ENCODE results near the gene ASB3. TPM values are rescaled to one million over a fixed set of nuclear protein-coding genes. Genes with fewer than 3 reads are reported as not detected.
"Not testable (repeated sequence)": the region's sequence is repeated elsewhere in the genome, so short reads cannot be mapped to it uniquely, and the experiment has no call there.

The ASB3 gene
- polyA plus RNA-seq, 10 donors: 8.8 to 17.3 (median 12.8) TPM

DNA sequence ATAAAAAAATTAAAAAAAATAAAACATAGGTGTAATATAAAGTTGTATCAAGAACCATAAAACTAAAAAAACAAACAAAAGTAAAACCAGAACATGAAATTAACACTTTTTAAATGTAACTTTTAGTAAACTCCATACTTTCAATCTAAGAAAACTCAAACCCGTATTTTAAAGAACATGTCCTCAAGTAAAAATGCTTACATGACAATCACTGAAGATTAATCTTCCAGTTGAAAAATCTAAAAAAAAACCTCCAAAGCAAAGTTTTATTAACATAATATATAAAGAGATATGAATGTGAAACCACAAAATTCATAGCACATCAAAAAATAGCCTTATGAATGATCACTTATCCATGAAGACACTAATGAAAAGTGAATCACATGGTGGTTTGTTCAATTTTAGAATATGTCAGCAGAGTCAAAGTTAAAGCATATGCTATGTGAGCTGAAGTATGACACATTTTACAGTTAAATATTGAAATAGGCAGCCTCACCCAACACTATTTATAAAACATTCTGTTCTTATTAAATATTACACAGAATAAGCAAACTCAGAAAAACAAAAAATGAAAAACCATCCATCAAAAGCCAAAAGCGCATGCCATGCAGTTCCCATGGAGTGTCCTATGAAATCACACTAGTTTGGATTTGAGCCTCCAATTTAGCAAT lies 42.2 kb downstream of the ASB3 start:
- no peak for DNase-seq

DNA sequence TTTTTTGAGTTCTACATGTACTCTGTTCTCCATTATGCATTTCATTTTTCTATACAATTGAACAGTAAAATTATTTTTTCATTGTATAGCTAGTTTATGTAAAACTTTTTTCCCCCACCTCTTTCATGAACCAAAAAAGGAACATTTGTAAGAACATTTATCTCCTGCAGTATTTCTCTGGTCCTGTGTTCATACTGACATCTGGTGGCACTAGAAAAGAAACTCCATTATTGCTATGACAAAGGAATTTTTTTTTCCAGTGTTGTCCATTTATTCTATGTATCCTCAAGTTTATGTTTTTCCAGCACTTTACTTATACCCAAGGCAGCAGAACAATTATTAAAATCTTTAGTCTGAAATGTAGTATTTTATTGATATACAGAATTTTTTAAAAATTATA lies 46.6 kb downstream of the ASB3 start:
- DNase-seq: peak in 2 of 3 donors; percentile 10 to 43

DNA sequence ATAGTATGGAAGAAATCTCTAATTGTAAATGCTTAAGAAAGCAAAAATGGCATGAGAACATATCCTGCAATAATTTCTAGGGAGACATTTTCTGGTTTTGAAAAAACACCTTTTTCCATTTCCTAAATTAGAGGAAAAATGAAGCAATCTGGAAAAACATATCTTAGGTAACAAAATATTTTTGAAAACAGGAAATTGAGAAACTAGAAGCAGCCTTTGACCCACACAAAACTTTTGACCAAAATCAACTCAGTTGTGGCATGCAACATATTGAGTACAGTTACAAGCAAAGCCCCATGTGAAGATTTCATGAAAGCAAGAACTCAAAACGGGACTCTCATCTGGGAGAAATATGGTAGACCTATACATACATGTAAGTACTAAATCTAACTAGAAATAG lies 47.7 kb downstream of the ASB3 start:
- DNase-seq: no peak

DNA sequence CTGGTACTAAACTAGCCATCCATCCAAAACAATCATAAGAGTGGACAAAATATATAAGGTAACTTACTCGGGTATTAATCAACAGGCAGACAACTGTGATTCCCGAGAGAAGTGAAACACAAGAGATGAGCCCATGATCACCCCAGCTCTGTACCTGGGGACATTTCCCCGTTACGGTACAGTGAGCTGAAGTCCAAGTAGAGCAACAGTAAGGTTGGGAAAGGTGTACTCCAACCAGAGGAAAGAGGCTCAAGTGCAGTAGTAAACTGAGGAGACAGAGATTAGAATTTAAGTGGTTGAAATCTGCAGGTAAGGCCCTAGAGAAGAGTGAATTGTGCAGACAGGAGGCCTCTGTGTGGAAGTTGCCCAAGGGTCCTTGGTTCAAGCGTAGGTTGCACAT lies 49.7 kb downstream of the ASB3 start:
- no peak for DNase-seq

DNA sequence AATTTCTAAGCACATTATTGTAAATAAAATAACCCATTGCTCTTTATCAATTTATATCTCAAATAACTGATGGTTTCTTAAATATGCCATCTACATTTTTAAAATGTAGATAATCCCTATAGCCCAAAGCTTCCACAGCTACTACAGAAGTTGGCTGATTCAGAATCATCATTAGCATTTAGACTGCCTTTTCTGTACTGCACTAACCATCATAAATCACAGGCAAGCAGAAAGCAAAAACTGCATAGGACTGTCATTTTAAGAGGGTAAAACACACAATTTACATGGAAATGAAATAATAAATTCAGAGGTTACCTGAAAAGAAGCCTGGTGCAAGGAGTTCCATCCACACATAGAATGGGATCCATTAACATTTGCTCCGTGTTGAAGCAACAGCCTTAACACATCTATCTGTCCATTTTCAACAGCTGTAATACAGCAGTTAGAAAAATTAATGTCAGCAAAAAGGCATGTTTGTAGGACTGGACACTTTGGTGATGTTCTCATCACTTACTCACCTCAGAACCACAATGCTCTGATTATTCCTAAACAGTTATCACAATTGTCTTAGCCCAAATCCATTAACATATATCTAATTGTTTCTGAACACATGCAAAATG lies 57.5 kb downstream of the ASB3 start:
- no peak for DNase-seq

DNA sequence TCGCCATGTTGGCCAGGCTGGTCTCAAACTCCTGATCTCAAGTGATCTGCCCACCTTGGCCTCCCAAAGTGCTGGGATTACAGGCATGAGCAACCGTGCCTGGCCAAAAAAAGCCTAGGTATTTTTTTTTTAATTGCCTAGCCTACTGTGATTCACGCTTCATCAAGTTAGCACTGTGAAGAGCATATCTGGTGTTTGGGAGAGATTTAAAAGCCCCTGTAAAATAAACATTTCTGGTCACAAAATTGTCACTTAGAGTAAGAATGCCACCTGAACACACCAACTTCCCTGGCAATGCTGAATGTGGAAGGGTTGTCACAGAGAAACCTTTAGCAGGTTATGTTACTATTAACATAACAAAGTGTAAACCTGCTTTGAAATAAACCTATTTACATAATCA lies 58.8 kb downstream of the ASB3 start:
- no peak for DNase-seq

DNA sequence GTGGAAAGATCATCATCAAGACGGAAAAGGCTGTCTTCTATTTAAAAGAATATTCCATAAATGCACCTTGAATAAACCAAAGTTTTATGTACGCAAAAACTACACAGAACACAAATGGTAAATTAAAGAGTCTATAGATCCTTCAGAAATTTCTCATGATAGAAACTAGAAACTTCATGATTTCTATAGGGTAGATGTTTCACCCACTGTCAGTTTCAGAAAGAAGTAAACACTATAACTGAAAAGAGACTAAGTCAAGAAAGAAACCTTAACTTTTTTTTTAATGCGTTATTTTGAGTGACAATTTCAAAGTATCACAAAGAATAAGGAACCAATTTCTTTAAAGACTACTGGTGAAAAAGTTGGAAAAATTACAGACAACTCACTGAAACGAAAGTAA lies 61.1 kb downstream of the ASB3 start:
- no peak for DNase-seq

DNA sequence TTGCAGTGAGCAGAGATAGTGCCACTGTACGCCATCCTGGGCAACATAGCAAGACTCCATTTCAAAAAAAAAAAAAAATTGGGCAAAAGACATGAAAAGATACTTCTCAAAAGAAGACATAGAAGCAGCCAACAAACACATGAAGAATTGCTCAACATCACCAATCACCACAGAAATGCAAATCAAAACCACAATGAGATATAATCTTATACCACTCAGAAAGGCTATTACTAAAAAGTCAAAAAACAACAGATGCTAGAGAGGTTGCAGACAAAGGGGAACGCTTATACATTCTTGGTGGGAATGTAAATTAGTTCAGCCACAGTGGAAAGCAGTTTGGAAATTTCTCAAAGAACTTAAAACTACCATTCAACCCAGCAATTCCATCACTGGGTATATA lies 62.2 kb downstream of the ASB3 start:
- peak in 1 of 3 donors; percentile 8 for DNase-seq

DNA sequence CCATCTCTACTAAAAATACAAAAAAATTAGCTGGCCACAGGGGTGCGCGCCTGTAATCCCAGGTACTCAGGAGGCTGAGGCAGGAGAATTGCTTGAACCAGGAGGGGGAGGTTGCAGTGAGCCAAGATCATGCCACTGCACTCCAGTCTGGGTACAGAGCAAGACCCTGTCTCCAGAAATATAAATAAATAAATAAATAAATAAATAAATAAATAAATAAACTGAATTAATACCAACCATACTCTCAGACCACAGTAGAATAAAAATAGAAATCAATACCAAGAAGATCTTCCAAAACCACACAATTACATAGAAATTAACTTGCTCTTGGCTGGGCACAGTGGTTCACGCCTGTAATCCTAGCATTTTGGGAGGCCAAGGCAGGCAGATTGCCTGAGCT lies 65.8 kb downstream of the ASB3 start:
- DNase-seq: not testable (repeated sequence)

DNA sequence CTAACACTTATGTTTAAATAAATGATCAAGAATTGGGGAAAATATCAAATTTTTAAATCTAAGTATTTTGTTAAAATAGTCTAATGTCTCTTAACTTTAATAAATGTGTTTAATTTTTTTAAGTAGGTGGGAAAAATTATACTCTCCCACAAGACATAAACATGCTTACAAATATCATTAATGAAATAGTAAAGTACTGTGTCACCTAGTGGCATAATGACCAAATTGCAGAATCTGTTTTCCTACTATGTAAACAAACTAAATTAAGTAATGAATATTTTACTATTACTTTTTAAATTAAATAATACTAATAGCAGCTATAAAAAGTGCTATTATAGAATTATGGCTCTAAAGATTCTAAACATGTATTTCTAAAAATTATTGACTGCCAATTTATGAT lies 71.2 kb downstream of the ASB3 start:
- DNase-seq: peak in 1 of 3 donors; percentile 9

DNA sequence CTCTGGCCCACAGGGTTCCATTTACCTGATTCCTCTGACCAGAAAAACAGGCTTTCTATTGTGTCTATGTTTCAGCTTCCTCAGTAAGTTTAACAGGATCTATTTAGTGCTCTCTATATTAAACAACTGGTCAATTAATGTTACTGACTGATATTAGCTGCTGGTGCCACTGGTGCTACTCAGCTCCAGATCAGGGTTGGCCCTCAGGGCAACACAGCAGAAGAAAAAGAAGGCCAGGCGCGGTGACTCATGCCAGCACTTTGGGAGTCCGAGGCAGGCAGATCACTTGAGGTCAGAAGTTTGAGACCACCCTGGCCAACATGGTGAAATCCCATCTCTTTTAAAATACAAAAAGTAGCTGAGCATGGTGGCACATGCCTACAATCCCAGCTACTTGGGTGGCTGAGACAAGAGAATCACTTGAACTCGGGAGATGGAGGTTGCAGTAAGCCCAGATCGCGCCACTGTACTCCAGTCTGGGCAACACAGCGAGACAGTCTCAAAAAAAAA lies 75.4 kb downstream of the ASB3 start:
- no peak for DNase-seq

DNA sequence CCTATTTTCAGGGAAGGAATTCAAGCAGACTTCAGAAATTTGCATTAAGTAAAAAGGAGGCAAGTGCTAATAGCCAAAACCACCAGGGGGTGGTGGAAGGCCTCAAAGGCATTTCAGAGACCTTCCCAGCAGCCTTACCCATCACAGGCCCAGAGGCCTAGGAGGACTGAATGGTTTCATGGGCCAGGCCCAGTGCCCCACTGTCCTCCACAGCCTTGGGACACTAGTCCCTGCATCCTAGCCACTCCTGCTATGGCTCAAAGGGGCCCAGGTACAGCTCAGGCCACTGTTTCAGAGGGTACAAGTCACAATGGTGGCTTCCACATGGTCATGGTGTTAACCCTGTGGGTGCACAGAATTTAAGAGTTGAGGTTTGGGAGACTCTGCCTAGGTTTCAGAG lies 77.8 kb downstream of the ASB3 start:
- no peak for DNase-seq

DNA sequence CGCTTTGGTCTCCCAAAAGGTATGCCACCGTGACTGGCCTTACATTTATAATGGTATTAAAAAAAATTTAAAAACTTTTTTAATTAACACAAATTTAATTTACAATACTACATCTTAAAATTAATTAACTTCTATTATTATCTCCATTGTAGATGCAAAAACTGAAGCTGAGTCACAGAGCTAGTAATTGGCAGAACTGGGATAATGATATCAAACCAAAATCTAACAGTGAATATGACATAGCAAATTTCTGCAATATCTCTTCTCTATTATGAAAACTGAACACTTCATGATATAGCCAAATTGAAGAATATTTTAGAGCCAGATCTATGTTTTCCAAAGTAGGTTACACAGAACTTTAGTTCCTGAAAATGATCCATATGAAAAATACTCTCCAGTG lies 85.5 kb downstream of the ASB3 start:
- no peak for DNase-seq

DNA sequence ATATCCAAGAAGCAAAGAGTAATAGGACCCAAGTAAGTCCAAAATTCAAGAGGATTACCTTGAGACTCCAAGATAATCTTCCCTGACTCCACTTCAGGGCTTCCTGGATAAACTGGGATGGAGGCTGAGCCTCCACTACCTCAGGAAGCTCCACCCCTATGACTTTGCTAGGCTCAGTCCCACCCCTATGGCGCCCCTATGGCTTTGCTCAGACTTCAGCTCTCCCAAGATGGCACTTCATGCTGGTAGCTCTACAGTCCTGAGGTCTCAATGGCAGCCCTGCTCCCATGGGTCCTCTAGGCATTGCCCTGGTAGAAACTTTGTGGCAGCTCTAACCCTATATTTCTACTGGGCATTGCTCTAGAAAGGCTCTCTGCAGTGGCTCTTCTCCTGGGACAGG lies 89.1 kb downstream of the ASB3 start:
- DNase-seq: no peak

DNA sequence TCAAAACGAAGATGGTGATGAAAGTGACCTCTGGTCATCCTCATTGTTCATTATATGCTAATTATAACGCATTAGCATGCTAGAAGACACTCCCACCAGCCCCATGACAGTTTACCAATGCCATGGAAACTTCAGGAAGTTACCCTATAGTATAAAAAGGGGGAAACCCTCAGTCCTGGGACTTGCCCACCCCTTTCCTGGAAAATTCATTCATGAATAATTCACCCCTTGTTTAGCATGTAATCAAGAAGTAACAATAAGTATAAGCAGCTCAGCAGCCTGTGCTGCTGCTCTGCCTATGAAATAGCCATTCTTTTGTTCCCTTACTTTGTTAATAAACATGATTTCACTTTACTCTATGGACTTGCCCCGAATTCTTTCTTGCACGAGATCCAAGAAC lies 89.7 kb downstream of the ASB3 start:
- no peak for DNase-seq

DNA sequence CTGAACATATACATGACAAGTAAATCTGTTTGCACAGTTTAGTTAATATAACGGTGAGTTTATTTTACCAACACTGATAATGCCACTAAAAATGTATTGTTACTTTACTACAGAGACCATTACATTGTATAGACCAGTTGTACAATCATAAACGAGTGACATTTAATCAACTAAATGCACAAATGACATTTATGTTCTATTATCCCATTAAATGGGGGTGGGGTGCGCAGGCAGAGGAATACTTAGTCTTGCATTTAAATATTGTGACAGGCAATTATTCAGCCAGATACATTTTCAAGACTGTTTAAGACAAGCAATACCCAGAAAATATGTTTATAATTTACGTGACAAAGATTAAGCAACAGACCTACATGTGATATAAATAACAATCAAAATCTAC lies 91.2 kb downstream of the ASB3 start:
- DNase-seq: no peak

DNA sequence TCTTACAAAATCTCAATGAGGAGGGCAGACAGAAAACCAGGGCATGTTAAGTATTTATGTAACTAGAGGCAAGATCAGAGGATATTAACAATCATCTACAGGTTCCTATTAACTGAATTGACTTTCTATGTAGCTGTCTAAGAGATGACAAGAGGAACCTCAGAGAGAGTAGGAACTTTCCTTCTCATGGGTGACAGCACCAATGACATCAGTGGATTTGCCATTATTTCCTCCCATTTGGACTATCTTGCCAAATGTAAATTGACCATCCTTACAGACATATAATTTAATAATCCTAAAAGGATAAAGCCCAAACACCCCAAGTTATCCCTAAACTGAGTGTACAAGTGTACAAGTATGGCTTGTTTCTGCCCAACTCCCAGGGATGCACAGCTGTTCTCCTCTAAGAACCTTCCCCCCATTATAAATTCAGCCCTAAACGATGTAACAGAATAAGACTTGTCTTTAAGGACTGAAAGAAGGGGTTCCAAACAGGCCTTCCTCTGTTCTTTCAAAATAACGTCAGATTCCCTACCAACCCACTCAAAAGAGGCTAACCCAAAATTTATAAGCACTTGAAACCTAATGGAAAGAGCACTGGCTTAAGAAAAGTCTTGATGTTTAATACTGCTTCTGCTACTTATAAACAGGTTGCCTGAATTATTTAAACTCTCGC lies 92.5 kb downstream of the ASB3 start:
- no peak for DNase-seq

DNA sequence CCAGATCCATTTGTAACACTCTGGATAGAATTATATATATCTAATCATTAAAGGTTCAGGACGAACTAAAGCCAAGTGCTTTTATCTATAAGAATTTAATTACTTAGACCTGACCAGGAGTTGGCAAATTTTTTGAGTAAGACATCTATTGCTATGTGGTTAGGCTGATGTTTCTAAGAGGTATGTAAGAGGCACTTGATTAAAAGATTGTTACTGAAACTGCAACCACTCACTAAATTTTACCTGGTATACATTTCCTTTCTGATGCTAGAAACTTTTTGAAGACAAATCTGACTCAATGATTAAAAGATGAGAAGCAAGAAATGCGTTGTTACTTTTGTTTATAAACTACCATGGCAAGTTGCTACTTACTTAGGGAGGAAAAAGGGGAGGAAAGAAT lies 95.9 kb downstream of the ASB3 start:
- no peak for DNase-seq

DNA sequence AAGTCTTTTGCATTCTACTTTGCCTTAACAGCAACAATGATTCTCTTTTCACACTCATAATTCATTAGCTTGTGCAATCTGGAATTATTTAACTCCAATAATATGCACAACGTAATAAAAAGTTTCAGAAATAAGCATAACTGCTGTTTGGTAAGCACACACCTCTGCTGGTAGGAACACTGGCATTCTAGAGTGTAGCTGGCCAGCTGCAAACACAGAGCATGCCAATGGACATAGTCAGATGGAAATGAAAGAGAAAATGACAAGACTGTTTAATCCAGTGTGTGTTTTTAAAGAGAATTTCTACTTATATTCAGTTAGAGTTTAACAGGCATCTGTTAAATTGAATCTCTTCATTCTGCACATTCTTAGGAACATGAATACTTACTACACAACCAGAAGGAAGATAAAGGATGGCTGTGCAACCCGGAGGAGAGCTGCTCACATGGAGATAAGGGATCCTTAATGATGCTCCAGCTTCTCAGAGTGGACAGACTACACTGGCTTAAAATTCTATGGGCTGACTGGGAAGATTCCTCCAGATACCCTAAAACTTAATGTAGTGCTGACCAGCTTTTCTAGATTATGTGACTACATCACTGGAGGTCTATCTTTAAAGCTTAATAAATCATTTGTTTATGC lies 113.8 kb downstream of the ASB3 start:
- DNase-seq: no peak

DNA sequence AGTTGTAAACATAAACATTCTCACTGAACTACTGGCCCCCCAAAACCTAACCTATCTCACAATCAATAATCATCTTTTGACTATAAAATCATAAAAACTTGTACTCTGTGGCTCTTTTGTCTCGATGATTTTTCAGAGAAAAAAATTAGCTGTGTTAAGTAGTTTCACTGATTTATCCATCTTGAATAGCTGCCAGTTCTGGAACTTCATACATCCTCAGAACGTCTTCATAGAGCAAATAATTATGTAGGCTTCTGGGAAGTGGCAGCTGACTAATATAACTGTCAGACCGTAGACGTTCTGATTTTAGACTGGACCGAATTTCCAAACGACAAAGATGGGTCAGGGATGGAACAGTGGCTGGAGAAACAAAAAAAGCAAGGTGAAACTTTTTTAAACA lies 116.4 kb downstream of the ASB3 start:
- DNase-seq: peak in 1 of 3 donors; percentile 12

DNA sequence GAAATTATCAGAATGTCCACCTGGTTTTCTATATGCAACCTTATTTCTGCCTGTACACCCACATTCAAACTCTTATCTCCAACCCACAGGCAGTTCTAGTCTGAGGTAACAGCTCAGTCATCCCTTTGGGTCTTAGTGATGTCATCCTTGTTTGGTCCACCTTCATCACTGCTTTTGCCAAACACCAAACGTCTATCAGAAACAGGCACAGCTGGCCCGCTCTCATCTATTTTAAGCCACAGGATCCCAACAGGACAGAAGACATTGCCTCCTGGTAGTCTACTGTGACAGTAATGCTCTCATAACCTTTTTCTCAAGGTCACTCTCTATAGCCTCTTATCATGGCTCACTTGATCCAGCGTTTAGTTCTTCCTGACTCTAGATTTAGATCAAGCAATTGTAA lies 118.1 kb downstream of the ASB3 start:
- peak in 1 of 3 donors; percentile 13 for DNase-seq

DNA sequence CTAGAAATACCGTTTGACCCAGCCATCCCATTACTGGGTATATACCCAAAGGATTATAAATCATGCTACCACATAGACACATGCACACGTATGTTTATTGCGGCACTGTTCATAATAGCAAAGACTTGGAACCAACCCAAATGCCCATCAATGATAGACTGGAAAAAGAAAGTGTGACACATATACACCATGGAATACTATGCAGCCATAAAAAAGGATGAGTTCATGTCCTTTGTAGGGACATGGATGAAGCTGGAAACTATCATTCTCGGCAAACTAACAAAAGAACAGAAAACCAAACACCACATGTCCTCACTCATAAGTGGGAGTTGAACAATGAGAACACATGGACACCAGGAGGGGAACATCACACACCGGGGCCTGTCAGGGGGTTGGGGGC lies 119.6 kb downstream of the ASB3 start:
- DNase-seq: not testable (repeated sequence)

DNA sequence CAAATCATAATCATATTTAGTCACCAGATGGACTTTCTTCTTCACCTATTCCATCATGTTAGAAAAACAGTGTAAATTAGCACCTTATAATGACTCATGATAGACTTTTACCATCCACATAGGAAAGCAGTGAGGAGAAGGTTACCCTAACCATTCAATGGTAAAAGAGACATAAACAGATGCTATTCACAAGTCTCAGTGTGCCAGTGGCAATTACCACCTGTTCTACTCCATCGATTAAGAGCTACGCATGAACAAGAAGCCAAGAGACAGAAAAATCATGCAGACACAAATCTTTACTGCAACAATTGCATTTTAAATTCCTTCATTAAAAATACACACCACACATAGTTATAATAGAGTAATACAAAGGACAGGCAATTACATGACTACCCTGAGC lies 125.9 kb downstream of the ASB3 start:
- no peak for DNase-seq
